NT2/D1 (cell line): ENCODE measurements around the gene DDIT3.

Experiments used
- YY1 ChIP-seq: IDR thresholded peaks from 2 replicates; pipeline ENCODE4 v1.6.1; 2011; ENCODE audit not compliant: insufficient read length, insufficient read depth
- ZNF274 ChIP-seq: IDR thresholded peaks from 2 replicates; pipeline ENCODE4 v1.6.1; 2011; ENCODE audit warnings: mild to moderate bottlenecking, low read depth, low read length

GRCh38 chr12:57469296-57470164, 50.8 kb downstream of the DDIT3 start:
- TF ChIP-seq ZNF274 = no peak
- no peak for TF ChIP-seq YY1
